ENCODE results near the gene WAC. TPM values are rescaled to one million over a fixed set of nuclear protein-coding genes. Genes with fewer than 3 reads are reported as not detected.
"Not testable (repeated sequence)": the region's sequence is repeated elsewhere in the genome, so short reads cannot be mapped to it uniquely, and the experiment has no call there.

The WAC gene
- polyA plus RNA-seq, 4 donors: 33.5 to 102 (median 36.7) TPM

- H3K36me3 ChIP-seq (ENCODE audit: control insufficient read depth in 3 of 3, insufficient read depth in 2 of 3, low read depth in 1 of 3, low read length in 3 of 3): peaks cover 4 to 21% (median 9%) of the 10 kb centered on the region in 3 donors
- H3K27me3 ChIP-seq (ENCODE audit: control insufficient read depth in 3 of 3, insufficient read depth in 3 of 3, low read length in 3 of 3): no peaks in the 10 kb centered on the region
- 95 to 96% (median 95%) methylated on average over 10 of the region's 10 CpGs for WGBS, 3 donors
- H3K27ac ChIP-seq (ENCODE audit: low read depth in 1 of 3, low read length in 2 of 3): no peak overlapping the region
- no peak overlapping the region for H3K4me3 ChIP-seq (ENCODE audit: low read depth in 1 of 3, low read length in 3 of 3)
- H3K9me3 ChIP-seq (ENCODE audit: control insufficient read depth in 2 of 2, insufficient read depth in 1 of 2, low read depth in 1 of 2, low read length in 1 of 2): no peaks in the 10 kb centered on the region
- FAIRE-seq (no peak), DNase-seq (no peak)
- H3K4me1 ChIP-seq (ENCODE audit: control insufficient read depth in 3 of 3, insufficient read depth in 2 of 3, low read depth in 1 of 3, low read length in 2 of 3): peaks cover 2 to 13% (median 6%) of the 10 kb centered on the region in 3 donors
These were observed 28.6 kb downstream of the WAC start for GRCh38 chr10:28561531-28561930.

GRCh38 chr10:28564905-28565304 is 32.0 kb downstream of the WAC start:
- no peak for DNase-seq
- WGBS, 3 donors: 39 to 63% (median 56%) methylated on average over 6 of the region's 6 CpGs
- Histone ChIP-seq H3K36me3 (ENCODE audit: control insufficient read depth in 3 of 3, insufficient read depth in 2 of 3, low read depth in 1 of 3, low read length in 3 of 3) (peaks cover 4 to 23% (median 7%) of the 10 kb centered on the region in 3 donors), H3K27ac (ENCODE audit: low read depth in 1 of 3, low read length in 2 of 3) (no peak overlapping the region), H3K4me1 (ENCODE audit: control insufficient read depth in 3 of 3, insufficient read depth in 2 of 3, low read depth in 1 of 3, low read length in 2 of 3) (peaks cover 0 to 14% (median 2%) of the 10 kb centered on the region in 3 donors), H3K4me3 (ENCODE audit: low read depth in 1 of 3, low read length in 3 of 3) (no peak overlapping the region), H3K27me3 (ENCODE audit: control insufficient read depth in 3 of 3, insufficient read depth in 3 of 3, low read length in 3 of 3) (no peaks in the 10 kb centered on the region), H3K9me3 (ENCODE audit: control insufficient read depth in 2 of 2, insufficient read depth in 1 of 2, low read depth in 1 of 2, low read length in 1 of 2) (no peaks in the 10 kb centered on the region)
- no peak for FAIRE-seq

- WGBS, 3 donors: 38 to 52% (median 41%) methylated on average over 1 of the region's 1 CpG
- Histone ChIP-seq H3K9me3 (ENCODE audit: control insufficient read depth in 2 of 2, insufficient read depth in 1 of 2, low read depth in 1 of 2, low read length in 1 of 2) (peaks cover 0 to 5% of the 10 kb centered on the region in 2 donors), H3K27ac (ENCODE audit: low read depth in 1 of 3, low read length in 2 of 3) (no peak overlapping the region), H3K4me3 (ENCODE audit: low read depth in 1 of 3, low read length in 3 of 3) (no peak overlapping the region), H3K36me3 (ENCODE audit: control insufficient read depth in 3 of 3, insufficient read depth in 2 of 3, low read depth in 1 of 3, low read length in 3 of 3) (peaks cover 5 to 21% (median 7%) of the 10 kb centered on the region in 3 donors), H3K27me3 (ENCODE audit: control insufficient read depth in 3 of 3, insufficient read depth in 3 of 3, low read length in 3 of 3) (no peaks in the 10 kb centered on the region), H3K4me1 (ENCODE audit: control insufficient read depth in 3 of 3, insufficient read depth in 2 of 3, low read depth in 1 of 3, low read length in 2 of 3) (peaks cover 0 to 19% (median 2%) of the 10 kb centered on the region in 3 donors)
- DNase-seq (no peak), FAIRE-seq (no peak)
These were observed 33.6 kb downstream of the WAC start for GRCh38 chr10:28566458-28567015.

- peaks cover 2 to 23% (median 6%) of the 10 kb centered on the region in 3 donors for H3K36me3 ChIP-seq (ENCODE audit: control insufficient read depth in 3 of 3, insufficient read depth in 2 of 3, low read depth in 1 of 3, low read length in 3 of 3)
- no peak overlapping the region for H3K27ac ChIP-seq (ENCODE audit: low read depth in 1 of 3, low read length in 2 of 3)
- peaks cover 0 to 5% of the 10 kb centered on the region in 2 donors for H3K9me3 ChIP-seq (ENCODE audit: control insufficient read depth in 2 of 2, insufficient read depth in 1 of 2, low read depth in 1 of 2, low read length in 1 of 2)
- H3K27me3 ChIP-seq (ENCODE audit: control insufficient read depth in 3 of 3, insufficient read depth in 3 of 3, low read length in 3 of 3): no peaks in the 10 kb centered on the region
- H3K4me1 ChIP-seq (ENCODE audit: control insufficient read depth in 3 of 3, insufficient read depth in 2 of 3, low read depth in 1 of 3, low read length in 2 of 3): peaks cover 0 to 16% (median 0%) of the 10 kb centered on the region in 3 donors
- WGBS, 3 donors: 39 to 51% (median 41%) methylated on average over 3 of the region's 3 CpGs
- H3K4me3 ChIP-seq (ENCODE audit: low read depth in 1 of 3, low read length in 3 of 3): no peak overlapping the region
- DNase-seq (no peak), FAIRE-seq (no peak)
These were observed 36.7 kb downstream of the WAC start for GRCh38 chr10:28569506-28570159.

GRCh38 chr10:28570598-28570997 is 37.7 kb downstream of the WAC start:
- Histone ChIP-seq H3K27ac (ENCODE audit: low read depth in 1 of 3, low read length in 2 of 3) (no peak overlapping the region), H3K4me3 (ENCODE audit: low read depth in 1 of 3, low read length in 3 of 3) (no peak overlapping the region), H3K36me3 (ENCODE audit: control insufficient read depth in 3 of 3, insufficient read depth in 2 of 3, low read depth in 1 of 3, low read length in 3 of 3) (peaks cover 2 to 23% (median 5%) of the 10 kb centered on the region in 3 donors), H3K27me3 (ENCODE audit: control insufficient read depth in 3 of 3, insufficient read depth in 3 of 3, low read length in 3 of 3) (no peaks in the 10 kb centered on the region), H3K9me3 (ENCODE audit: control insufficient read depth in 2 of 2, insufficient read depth in 1 of 2, low read depth in 1 of 2, low read length in 1 of 2) (peaks cover 0 to 5% of the 10 kb centered on the region in 2 donors), H3K4me1 (ENCODE audit: control insufficient read depth in 3 of 3, insufficient read depth in 2 of 3, low read depth in 1 of 3, low read length in 2 of 3) (peaks cover 0 to 16% (median 0%) of the 10 kb centered on the region in 3 donors)
- FAIRE-seq (no peak), DNase-seq (no peak)
- WGBS, 3 donors: 56 to 73% (median 69%) methylated on average over 1 of the region's 1 CpG

- Histone ChIP-seq H3K27me3 (ENCODE audit: control insufficient read depth in 3 of 3, insufficient read depth in 3 of 3, low read length in 3 of 3) (no peaks in the 10 kb centered on the region), H3K9me3 (ENCODE audit: control insufficient read depth in 2 of 2, insufficient read depth in 1 of 2, low read depth in 1 of 2, low read length in 1 of 2) (peaks cover 0 to 5% of the 10 kb centered on the region in 2 donors), H3K27ac (ENCODE audit: low read depth in 1 of 3, low read length in 2 of 3) (no peak overlapping the region), H3K4me1 (ENCODE audit: control insufficient read depth in 3 of 3, insufficient read depth in 2 of 3, low read depth in 1 of 3, low read length in 2 of 3) (peaks cover 0 to 15% (median 0%) of the 10 kb centered on the region in 3 donors), H3K4me3 (ENCODE audit: low read depth in 1 of 3, low read length in 3 of 3) (no peak overlapping the region), H3K36me3 (ENCODE audit: control insufficient read depth in 3 of 3, insufficient read depth in 2 of 3, low read depth in 1 of 3, low read length in 3 of 3) (peaks cover 2 to 23% (median 5%) of the 10 kb centered on the region in 3 donors)
- 69 to 78% (median 77%) methylated on average over 6 of the region's 6 CpGs for WGBS, 3 donors
- peak; percentile 26 for FAIRE-seq
- peak in 1 of 2 donors; percentile 76 for DNase-seq
These were observed 38.3 kb downstream of the WAC start for GRCh38 chr10:28571265-28571664.

GRCh38 chr10:28574214-28574613 is 41.3 kb downstream of the WAC start:
- peaks cover 2 to 14% (median 2%) of the 10 kb centered on the region in 3 donors for H3K36me3 ChIP-seq (ENCODE audit: control insufficient read depth in 3 of 3, insufficient read depth in 2 of 3, low read depth in 1 of 3, low read length in 3 of 3)
- not testable (repeated sequence) for H3K27ac ChIP-seq (ENCODE audit: low read depth in 1 of 3, low read length in 2 of 3); H3K4me3 ChIP-seq (ENCODE audit: low read depth in 1 of 3, low read length in 3 of 3); H3K4me1 ChIP-seq (ENCODE audit: control insufficient read depth in 3 of 3, insufficient read depth in 2 of 3, low read depth in 1 of 3, low read length in 2 of 3); FAIRE-seq; DNase-seq; H3K9me3 ChIP-seq (ENCODE audit: control insufficient read depth in 2 of 2, insufficient read depth in 1 of 2, low read depth in 1 of 2, low read length in 1 of 2); H3K27me3 ChIP-seq (ENCODE audit: control insufficient read depth in 3 of 3, insufficient read depth in 3 of 3, low read length in 3 of 3)
- WGBS, 3 donors: 94 to 96% (median 94%) methylated on average over 10 of the region's 10 CpGs

GRCh38 chr10:28575852-28576251 is 42.9 kb downstream of the WAC start:
- H3K27me3 ChIP-seq (ENCODE audit: control insufficient read depth in 3 of 3, insufficient read depth in 3 of 3, low read length in 3 of 3): no peaks in the 10 kb centered on the region
- no peak for FAIRE-seq
- H3K27ac ChIP-seq (ENCODE audit: low read depth in 1 of 3, low read length in 2 of 3): no peak overlapping the region
- 86 to 91% (median 89%) methylated on average over 5 of the region's 5 CpGs for WGBS, 3 donors
- peaks cover 0 to 14% (median 2%) of the 10 kb centered on the region in 3 donors for H3K36me3 ChIP-seq (ENCODE audit: control insufficient read depth in 3 of 3, insufficient read depth in 2 of 3, low read depth in 1 of 3, low read length in 3 of 3)
- no peak overlapping the region for H3K4me3 ChIP-seq (ENCODE audit: low read depth in 1 of 3, low read length in 3 of 3)
- H3K9me3 ChIP-seq (ENCODE audit: control insufficient read depth in 2 of 2, insufficient read depth in 1 of 2, low read depth in 1 of 2, low read length in 1 of 2): peaks cover 0 to 3% of the 10 kb centered on the region in 2 donors
- no peak for DNase-seq
- H3K4me1 ChIP-seq (ENCODE audit: control insufficient read depth in 3 of 3, insufficient read depth in 2 of 3, low read depth in 1 of 3, low read length in 2 of 3): peaks cover 0 to 2% (median 0%) of the 10 kb centered on the region in 3 donors

Data from small intestine (tissue), 7 donors.